ENCODE data around the gene GBF1.

Gene GBF1

GRCh38 chr10:102426803-102427287 lies 181.5 kb downstream of the GBF1 start:
- DNase-seq = no peak

- no peak for DNase-seq
Observed at GRCh38 chr10:102429468-102429867, 184.1 kb downstream of the GBF1 start.

- no peak for DNase-seq
Observed at GRCh38 chr10:102431452-102432124, 186.3 kb downstream of the GBF1 start.
